MCF 10A (cell line): ENCODE results near the gene PPP1R2. TPM values are rescaled to one million over a fixed set of nuclear protein-coding genes. Genes with fewer than 3 reads are reported as not detected.

ENCODE experiments used
- BruUV-seq: library from RNA; stranded (reverse); fragments of 400-500 nt; replicated peaks from 2 replicates; lab custom pipeline; 2021; lab: Mats Ljungman, UMichigan
- CTCF ChIA-PET: fragments of 300-600 bp; sonication (Branson Sonifier 250); formaldehyde crosslinking; extraction: SDS; loops from one replicate; lab custom pipeline; 2021; ENCODE audit warnings: antibody characterized with exemption, inconsistent platforms; lab: Yijun Ruan, JAX
- POLR2A ChIA-PET: fragments of 300-600, 350-650 bp; sonication (Branson Sonifier 250); formaldehyde crosslinking; extraction: SDS; loops from one replicate; lab custom pipeline; 2020; ENCODE audit warnings: antibody characterized with exemption, inconsistent platforms; lab: Yijun Ruan, JAX
- DNase-seq: peaks from one replicate; pipeline ENCODE4 v3.0.0-alpha.2; 2018; ENCODE audit not compliant: unreplicated experiment
- H3K27ac Mint-ChIP-seq: one replicate; pipeline ENCODE4 v1.8.0; 2022; ENCODE audit warnings: mild to moderate bottlenecking, low read depth, mixed read lengths; ENCODE audit not compliant: unreplicated experiment
- H3K27me3 Mint-ChIP-seq: one replicate; pipeline ENCODE4 v1.8.0; 2022; ENCODE audit warnings: mixed read lengths; ENCODE audit not compliant: insufficient read depth, unreplicated experiment
- H3K36me3 Mint-ChIP-seq: one replicate; pipeline ENCODE4 v1.8.0; 2022; ENCODE audit warnings: mild to moderate bottlenecking, moderate library complexity, mixed read lengths; ENCODE audit not compliant: insufficient read depth, unreplicated experiment
- H3K4me1 Mint-ChIP-seq: one replicate; pipeline ENCODE4 v1.8.0; 2022; ENCODE audit warnings: mixed read lengths; ENCODE audit not compliant: insufficient read depth, unreplicated experiment
- H3K4me3 Mint-ChIP-seq: one replicate; pipeline ENCODE4 v1.8.0; 2022; ENCODE audit warnings: mild to moderate bottlenecking, moderate library complexity, mixed read lengths; ENCODE audit not compliant: unreplicated experiment
- H3K9me3 Mint-ChIP-seq: one replicate; pipeline ENCODE4 v1.8.0; 2022; ENCODE audit warnings: mixed read lengths; ENCODE audit not compliant: unreplicated experiment
- CTCF ChIP-seq: fragments of 200-600 bp; IDR thresholded peaks from one replicate; pipeline ENCODE4 v1.8.0; 2022; ENCODE audit warnings: antibody characterized with exemption, mild to moderate bottlenecking; ENCODE audit not compliant: unreplicated experiment
- intact Hi-C: fragments of 100-400 bp; cut with micrococcal nuclease; formaldehyde crosslinking; loops from 2 replicates; pipeline ENCODE4 v1.14.1; 2022
- total RNA-seq: library from RNA; stranded (reverse); gene quantifications from 2 replicates; pipeline ENCODE4 v1.2.3, GENCODE V29; 2022

Gene PPP1R2
- total RNA-seq, 1 experiment from 2014 or later, result 53.0 TPM

DNA sequence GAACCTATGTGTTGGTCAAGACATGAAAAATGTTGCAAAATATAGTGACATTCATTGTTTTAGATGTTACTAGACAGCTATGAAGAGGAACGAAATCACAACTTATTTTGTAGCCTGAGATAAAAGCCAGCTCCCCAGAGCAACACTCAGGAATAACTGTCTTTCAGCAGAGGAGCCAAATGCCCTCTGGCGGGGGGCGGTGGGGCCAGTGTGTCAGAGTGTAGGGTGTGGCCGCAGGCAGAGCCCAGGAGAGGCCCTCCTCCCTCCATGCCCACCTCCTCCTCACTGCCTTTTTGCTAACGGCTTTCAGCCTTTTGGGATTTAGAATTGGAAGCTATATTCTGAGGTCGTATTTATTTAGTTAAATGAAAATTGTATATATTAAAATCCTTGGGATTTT, 23.7 kb upstream of the PPP1R2 start:
- no peak for TF ChIP-seq CTCF
- intact Hi-C loops, result no loop called here
- Mint-ChIP-seq H3K9me3 (no peaks in the 10 kb centered on the region), H3K36me3 (no peaks in the 10 kb centered on the region), H3K27me3 (no peaks in the 10 kb centered on the region), H3K27ac (no peak overlapping the region), H3K4me3 (no peak overlapping the region), H3K4me1 (peaks cover 16% of the 10 kb centered on the region)
- POLR2A ChIA-PET, result interaction anchor here (0.7 to 1.6 kb wide), 6 partner anchors 11 to 31 kb away, joined by 3 to 6 read pairs (median 4); partner anchors contain the start of gene PPP1R2
- CTCF ChIA-PET, result interaction anchor here (0.7 to 1.3 kb wide), 3 partner anchors 12 to 593 kb away, joined by 3 read pairs; partner anchors contain the start of gene APOD
- DNase-seq, result peak; percentile 59
- BruUV-seq, result no TSS peak

GRCh38 chr3:195565716-195566115, 22.6 kb upstream of the PPP1R2 start:
- no peak for DNase-seq
- CTCF ChIA-PET, result interaction anchor here (1.1 to 1.2 kb wide), 2 partner anchors 8 to 9 kb away, joined by 3 to 4 read pairs; no protein-coding TSS in a partner anchor
- Mint-ChIP-seq H3K36me3 (no peaks in the 10 kb centered on the region), H3K4me3 (no peak overlapping the region), H3K27me3 (no peaks in the 10 kb centered on the region), H3K4me1 (peaks cover 16% of the 10 kb centered on the region), H3K27ac (no peak overlapping the region), H3K9me3 (no peaks in the 10 kb centered on the region)
- BruUV-seq, result no TSS peak
- intact Hi-C loops, result no loop called here
- POLR2A ChIA-PET, result interaction anchor here (0.6 to 1.6 kb wide), 5 partner anchors 12 to 26 kb away, joined by 3 to 6 read pairs (median 4); partner anchors contain the start of gene PPP1R2
- no peak for TF ChIP-seq CTCF

GRCh38 chr3:195563317-195563716, 20.2 kb upstream of the PPP1R2 start:
- Mint-ChIP-seq H3K4me3 (no peak overlapping the region), H3K9me3 (no peaks in the 10 kb centered on the region), H3K27me3 (no peaks in the 10 kb centered on the region), H3K27ac (no peak overlapping the region), H3K4me1 (peaks cover 23% of the 10 kb centered on the region), H3K36me3 (no peaks in the 10 kb centered on the region)
- no peak for TF ChIP-seq CTCF
- ChIA-PET POLR2A (interaction anchor here (1.4 kb wide), 1 partner anchor 20 kb away, joined by 3 read pairs; the partner anchor contains the start of gene APOD), CTCF (interaction anchor here (0.6 to 0.7 kb wide), 2 partner anchors 41 to 45 kb away, joined by 4 read pairs; no protein-coding TSS in a partner anchor)
- intact Hi-C loops, result no loop called here
- DNase-seq, result peak; percentile 17
- no TSS peak for BruUV-seq

DNA sequence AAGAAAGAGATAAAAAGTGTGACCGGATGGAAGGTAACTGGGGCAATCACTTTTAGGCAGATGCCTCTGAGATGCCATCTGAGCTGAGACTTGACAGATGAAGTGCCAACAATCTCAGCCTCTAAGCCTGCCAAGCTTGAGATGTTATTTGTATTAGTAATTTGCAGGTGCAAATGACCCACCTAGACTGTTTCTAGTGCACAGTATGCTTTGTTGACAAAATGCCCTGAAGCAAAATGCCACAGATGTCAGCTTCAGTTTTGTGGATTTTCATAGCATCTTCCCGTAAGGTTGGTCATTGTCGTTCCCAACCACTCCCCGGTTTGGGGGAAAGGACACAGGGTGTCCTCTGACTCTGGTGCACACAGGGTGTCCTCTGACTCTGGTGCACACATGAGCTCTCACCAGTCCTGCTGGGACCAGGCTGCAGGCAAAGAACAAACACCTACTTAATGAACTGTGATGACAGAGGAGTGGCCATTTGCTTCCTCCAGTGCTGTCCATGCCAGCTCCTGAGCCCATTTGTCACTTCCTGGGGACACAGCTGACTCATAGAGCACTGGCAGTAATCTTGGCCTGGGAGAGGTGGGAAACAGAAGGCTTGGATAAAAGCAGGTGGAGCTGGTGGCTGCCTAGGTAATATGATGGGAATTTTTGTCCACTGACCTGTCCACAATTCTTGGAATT, 16.7 kb upstream of the PPP1R2 start:
- no peak for DNase-seq
- no peak for TF ChIP-seq CTCF
- Mint-ChIP-seq H3K27me3 (peaks cover 17% of the 10 kb centered on the region), H3K4me1 (peaks cover 15% of the 10 kb centered on the region), H3K36me3 (no peaks in the 10 kb centered on the region), H3K4me3 (no peak overlapping the region), H3K27ac (no peak overlapping the region), H3K9me3 (no peaks in the 10 kb centered on the region)
- BruUV-seq, result no TSS peak
- intact Hi-C loops, result no loop called here
- ChIA-PET CTCF (no interaction called here), POLR2A (interaction anchor here (1.0 kb wide), 1 partner anchor 18 kb away, joined by 5 read pairs; no protein-coding TSS in a partner anchor)
